ENCODE data around the gene PDZD8.
"Not testable (repeated sequence)": the region's sequence is repeated elsewhere in the genome, so short reads cannot be mapped to it uniquely, and the experiment has no call there.

PDZD8 gene

DNA sequence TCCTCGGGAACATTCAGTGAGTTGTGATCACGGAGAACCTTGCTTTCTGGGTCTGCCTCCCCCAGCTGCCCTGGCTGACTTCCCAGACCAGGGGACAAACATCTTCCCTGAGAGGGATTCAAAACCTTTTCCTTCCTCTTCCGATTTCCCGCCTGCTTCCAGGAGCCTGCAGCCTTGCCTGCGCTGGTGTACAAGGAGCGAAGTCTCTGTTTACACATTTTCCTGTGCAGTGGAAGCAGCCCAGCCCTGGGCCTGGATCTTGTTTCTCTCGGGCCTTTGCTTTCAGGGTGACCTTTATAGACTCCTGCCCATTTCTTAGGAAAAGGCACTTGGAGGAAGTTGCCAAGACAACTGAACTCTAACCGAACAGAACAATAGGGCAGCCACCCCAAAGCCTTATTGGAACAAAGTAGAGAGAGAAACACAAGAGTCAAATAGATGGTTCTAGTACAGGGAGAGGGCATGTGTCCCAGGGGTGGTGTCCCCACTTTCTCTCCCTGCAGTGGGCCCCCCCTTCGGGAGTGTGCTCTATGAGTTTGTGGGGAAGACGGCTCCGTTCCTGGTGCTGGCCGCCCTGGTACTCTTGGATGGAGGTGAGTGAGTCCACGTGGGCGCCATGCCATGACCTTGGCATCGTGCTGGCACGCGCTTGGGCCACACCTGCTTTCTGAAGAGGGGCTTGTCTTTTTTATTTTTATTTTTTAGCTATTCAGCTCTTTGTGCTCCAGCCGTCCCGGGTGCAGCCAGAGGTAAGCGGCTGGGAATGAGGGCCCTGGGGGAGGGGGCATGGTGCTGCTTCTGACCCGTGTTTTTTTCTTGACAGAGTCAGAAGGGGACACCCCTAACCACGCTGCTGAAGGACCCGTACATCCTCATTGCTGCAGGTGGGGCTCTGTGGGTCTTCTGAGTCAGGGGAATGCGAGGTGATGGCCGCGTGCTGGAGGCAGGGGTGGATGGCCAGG is 120.2 kb downstream of the PDZD8 start:
- DNase-seq (ENCODE audit: low spot score): no peak

DNA sequence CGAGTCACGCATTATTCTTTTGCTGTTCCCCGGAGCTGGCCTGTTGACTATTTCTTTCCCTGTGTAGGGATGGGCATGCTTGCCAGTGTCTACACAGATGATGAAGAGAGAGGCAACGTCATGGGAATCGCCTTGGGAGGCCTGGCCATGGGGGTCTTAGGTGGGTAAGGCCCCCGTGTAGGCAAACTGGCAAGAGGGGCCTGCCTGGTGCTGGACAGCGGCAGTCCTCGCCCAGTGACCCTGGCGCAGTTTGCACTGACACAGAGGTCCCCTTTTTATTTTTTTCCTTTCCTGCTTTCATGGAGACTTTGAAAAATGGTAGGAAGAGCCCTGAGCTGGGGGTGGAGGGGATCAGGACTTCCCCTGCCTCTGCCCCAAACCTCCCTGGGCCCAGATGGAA is 120.9 kb downstream of the PDZD8 start:
- DNase-seq (ENCODE audit: low spot score): no peak

DNA sequence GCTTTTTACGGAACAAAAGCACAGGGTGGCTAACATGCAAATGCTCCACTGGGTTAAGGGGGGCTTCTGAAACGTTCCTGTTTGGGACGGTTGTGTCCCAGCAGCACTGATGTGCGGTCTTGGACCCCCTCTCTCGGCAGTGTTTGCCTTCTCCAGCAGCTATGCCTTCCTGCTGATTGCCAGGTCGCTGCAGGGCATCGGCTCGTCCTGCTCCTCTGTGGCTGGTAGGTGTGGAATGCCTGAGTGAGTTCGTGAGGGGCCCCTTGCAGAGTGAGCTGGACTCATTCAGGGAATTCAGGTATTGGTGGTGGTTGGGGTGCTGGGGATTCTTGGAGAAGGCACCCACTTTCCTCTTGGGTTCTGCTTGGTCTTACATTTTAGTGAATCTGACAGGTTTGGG is 121.3 kb downstream of the PDZD8 start:
- no peak for DNase-seq (ENCODE audit: low spot score)

DNA sequence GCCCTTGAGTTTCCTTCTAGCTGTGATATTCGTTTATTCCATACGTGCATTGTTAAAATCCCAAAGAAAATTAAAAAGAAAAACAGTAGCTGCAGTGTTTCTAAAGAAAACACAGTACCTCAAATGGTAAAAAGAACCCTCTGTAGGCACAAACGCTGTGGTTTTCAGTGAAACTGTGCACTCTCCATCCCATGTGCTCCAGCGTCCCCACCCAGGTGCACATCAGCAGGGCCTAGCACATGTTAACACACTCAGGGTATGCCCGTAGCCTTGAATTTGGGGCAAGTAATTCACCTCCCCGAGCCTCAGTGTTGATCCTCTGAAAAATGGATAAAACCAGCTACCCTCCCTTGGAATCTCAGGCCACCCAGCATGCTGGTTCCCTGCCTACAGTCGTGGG is 124.8 kb downstream of the PDZD8 start:
- no peak for DNase-seq (ENCODE audit: low spot score)

DNA sequence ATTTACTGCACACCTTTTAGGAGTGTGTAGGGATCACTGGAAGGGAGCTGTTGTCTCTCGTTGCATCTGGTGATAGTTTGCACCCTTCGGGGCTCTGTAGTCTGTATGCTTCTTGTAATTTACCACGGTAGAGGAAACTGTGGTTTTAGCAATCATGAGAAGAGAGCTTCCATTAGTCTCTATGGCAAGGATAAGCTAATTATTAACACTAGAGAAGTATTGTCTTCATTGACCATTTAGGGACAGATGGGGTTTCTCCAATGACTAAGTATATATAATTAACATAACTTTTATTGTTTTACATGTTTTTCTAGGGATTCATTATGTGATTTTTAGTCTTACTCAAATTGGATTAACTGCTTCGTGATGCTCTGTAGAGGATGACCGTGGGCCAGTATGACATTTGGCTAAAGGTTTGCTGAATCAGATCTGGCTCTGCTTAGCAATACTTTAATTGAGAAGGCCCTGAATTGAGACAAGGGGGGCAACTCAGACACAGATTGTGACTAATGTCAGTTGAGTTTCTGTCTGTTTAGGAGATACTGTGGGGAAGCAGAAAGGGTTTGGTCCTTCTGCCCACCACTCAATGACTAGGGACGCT is 125.6 kb downstream of the PDZD8 start:
- DNase-seq (ENCODE audit: low spot score): no peak

DNA sequence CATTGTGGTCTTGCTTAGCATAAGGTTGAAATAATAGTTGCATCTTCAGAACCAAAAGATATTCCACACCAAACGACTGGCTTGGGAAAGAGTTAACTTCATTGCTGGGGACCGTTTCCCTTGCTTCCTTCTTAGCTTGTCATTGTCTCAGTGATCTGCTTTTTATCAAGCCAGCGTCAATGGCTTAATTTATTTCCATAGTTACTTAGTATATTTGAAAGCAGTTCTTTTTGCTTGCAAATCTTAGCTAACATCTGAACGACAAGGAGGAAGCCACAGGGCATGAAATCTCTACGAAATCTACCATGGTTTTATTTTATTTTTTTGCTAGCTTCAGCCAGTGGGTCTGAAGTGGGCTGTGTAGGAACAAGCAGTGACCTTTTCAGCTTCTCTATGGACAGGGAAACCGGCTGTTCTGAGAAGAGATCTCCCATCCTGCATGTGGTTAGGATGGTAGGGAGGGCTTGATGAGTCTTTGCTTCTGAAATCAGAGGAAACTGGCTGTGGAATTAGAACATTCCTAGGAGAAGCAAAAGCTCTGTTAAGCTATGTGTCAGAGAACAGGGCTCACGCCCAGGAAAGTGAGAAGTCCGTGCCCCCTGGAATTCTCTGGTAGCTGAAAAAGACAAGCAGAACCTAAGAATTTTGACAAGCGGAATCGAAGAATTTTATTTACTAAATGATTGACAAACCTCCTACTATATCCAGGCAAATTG is 126.3 kb downstream of the PDZD8 start:
- no peak for DNase-seq (ENCODE audit: low spot score)

DNA sequence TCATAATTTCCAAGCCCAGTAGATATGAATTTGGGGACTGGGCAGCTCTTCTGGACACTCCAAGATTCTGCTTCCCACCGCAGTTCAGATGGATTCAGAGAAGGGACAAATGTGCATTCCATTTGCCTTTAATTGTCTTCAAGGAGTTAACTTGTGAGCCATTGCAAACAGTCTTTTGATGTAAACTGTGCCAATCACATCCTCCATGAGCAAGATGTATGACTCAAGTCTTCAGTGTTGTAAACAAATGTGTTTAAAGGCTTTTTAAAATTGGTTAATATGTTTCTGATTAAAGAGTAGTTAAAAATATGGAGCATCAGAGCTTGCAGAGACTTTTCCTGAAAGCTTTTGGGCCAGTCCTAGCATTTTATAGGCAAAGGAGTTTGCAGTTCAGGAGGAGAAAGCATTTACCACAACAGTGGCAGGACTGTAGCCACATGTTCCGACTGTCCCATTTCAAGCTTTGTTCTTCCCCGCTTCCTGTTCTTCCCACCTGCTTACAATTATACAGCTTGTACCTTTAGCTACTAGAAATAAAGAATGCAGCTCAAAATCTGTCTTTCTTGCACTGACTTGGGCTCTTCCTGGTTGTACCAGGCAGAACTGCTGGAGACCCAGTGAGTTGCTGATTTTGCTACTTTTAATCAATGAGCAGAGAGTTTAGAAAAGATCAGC is 128.1 kb downstream of the PDZD8 start:
- no peak for DNase-seq (ENCODE audit: low spot score)

DNA sequence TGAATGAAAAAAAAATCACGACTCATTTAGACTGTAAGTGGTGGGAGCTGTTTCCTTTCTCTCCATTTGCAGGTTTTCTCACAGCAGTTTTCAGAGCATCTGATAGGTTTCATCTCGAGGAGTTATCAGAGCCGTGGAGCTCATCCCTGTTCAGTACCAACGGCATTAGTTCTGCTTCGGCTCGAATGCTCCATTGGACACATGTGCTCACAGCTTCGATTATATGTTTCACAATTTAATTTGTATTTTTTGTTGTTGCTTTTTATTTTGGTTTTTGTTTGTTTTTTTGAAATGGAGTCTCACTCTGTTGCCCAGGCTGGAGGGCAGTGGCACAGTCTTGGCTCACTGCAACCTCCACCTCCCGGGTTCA is 132.8 kb downstream of the PDZD8 start:
- DNase-seq (ENCODE audit: low spot score): no peak

DNA sequence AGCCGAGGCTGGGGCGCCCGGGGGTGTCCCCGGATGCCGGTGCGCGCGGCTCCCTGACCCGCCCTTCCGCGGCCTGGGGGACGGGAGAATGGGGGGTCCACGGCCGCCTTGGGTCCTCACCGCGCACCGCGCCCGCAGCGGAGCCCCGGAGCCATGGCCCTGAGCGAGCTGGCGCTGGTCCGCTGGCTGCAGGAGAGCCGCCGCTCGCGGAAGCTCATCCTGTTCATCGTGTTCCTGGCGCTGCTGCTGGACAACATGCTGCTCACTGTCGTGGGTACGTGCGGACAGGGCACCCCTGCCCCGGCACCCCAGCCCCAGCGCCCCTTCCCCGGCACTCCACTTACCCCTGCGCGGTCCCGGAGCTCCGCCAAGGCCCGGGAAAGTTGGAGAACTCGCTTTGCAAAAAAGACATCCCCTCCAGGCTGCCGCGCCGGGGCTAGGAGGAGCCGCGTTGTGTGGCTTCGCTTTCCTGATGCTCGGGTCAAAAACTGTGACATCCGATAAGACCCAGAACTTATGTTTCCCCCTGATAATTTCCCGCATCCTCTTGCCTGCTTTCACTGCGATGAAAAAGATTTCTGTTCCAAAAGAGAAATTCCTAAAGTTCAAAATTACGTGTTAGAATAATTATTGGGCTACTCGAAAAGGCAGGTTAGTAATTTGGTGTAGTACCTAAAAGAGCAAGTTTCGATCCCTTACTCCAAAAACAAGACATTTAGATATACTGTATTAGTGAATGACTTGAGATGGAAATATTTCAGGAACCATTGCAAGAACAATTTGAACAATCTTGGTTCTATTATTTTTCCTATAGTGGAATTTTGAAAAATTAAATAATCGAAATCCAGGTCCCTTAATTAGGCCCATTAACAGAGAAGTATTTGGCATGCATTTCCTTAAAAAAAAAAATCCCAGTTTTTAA is 133.4 kb downstream of the PDZD8 start:
- DNase-seq (ENCODE audit: low spot score): no peak

DNA sequence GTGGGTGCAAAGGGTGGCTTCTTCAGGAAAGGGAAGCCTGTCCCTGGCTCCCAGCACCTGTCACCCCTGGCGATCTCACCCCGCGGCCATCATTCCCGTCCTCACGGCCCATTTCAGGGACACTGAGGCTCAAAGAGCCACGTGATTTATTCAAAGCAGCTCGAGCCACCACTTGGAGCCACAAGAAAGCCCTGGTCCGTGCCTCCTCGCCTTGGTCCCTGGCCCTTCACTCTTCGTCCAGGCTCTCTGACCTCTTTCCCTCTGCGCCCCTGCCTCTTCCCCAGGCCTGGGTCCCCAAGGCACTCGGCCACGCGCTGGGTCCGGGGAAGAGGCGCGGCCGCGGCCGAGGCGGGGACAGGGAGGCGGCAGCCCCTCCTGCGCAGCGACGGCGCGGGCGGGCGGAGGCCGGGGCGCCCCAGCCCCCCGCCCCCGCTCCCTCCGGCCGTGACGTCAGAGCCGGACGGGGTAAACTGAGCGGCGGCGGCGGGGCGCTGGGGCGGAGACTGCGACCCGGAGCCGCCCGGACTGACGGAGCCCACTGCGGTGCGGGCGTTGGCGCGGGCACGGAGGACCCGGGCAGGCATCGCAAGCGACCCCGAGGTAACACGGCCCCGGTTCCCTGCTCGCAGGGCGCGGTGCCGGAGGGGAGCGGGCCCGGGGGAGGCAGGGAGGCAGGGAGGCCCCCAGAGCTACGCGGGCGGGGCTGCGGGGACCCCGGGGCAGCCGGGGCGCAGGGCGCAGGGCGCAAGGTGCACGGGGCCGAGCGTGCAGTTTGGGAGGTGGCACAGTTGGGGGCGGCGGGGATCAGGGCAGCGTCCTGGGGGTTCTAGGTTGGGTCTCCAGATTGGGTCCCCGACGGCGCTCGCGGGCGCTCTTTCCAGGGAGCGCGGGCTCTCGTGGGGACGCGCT is 134.4 kb downstream of the PDZD8 start, which contains the start of gene SLC18A2:
Gene SLC18A2 (plus strand): TSS at position 494 of the 909 bp plus-strand sequence. CDS start 580 bp downstream, outside the sequence.
- no peak for DNase-seq (ENCODE audit: low spot score)

DNA sequence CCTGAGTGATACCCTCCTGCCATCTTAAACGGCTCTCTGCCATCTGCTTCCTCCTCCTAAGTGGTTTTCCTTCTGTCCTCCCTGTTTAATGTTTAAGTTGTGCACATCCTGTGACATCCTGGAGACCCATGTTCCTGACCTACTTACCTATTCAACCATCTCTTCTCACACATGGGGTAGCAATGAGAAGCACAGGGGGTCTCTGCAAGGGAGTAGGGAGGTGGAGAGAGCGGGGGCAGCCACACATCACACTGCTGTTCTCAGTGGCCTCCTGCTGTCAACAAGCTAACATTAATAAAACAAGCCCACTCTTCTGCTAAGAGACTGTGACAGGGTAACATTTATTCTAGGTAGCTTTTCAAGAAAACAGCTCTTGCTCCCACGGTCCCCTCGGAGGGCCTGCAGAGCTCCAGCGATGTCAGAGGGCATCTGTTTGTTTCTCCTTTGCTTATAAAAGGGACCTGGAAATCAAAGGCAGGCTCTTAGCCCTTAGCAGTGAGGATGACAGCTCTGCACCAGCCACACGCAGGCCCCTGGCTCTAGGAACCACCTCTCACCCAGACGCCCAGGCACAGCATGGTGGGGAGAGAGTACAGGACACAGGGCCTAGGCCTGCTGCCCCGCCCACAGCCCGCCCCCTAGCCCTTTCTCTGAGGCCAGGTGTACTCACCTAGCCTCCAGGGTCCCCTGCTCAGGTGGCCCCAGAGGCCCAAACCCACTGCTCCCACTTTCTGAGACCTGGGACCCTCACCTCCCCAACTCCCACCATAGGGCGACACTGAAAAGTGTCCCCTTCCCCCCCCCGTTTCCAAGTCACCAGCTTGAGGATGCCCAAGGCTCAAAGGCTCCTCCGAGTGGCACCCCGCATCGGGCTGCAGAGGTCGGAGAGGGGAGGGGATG is 135.3 kb downstream of the PDZD8 start:
- no peak for DNase-seq (ENCODE audit: low spot score)

DNA sequence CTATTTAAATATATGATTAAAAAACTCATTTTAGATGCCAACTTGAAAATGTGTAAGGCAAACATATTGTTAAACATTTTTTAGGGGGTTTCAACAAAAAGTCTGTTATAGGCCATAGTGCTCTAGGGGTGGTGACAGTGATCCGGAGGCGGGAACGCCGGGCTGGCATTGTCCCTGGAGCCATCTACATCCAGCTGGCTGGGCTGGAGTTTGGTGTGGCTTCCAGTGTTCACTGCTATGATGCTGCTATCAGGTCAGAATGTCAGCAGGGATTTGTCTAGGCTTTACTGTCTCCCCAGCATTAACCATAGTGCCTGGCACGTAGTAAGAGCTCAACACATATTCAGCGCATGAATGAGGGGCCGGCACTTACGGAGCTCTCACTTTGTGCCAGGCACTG is 136.2 kb downstream of the PDZD8 start:
- no peak for DNase-seq (ENCODE audit: low spot score)

DNA sequence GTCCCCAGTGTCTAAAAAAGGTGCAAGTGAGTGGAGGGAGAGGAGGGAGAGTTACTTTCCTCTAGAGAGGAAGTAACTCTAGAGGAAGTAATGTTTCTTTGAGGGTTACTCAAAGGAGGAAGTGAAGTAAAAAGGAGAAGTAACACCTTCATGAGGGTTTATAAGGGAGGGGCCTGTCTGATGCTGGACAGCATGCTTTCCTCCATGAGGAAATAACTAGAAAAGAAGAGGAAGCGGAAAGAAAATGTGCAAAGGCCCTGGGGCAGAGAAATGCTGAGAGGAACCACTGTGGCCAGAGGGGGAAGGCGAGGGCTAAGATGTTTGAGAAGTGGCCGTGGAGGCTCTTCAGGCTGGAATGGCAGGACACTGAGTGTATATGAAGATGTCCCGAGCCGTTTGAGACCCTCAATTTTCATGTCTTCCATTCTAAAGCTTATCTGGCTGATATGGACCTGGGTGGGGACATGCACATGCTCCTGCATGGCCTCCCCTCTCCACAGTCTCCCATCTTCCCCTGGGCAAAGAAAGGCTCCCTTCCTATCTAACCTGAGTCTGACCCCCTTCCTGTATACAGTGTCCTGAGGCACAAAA is 137.7 kb downstream of the PDZD8 start:
- DNase-seq (ENCODE audit: low spot score): no peak

DNA sequence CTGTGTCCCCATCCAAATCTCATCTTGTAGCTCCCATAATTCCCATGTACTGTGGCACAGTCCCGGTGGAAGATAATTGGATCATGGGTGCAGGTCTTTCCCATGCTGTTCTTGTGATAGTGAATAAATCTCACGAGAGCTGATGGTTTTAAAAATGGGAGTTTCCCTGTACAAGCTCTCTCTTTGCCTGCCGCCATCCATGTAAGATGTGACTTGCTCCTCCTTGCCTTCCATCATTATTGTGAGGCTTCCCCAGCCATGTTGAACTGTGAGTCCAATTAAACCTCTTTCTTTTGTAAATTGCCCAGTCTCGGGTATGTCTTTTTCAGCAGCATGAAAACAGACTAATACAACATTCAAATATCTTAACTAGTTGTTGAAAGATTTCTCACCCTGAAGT is 145.1 kb downstream of the PDZD8 start:
- DNase-seq (ENCODE audit: low spot score): not testable (repeated sequence)

DNA sequence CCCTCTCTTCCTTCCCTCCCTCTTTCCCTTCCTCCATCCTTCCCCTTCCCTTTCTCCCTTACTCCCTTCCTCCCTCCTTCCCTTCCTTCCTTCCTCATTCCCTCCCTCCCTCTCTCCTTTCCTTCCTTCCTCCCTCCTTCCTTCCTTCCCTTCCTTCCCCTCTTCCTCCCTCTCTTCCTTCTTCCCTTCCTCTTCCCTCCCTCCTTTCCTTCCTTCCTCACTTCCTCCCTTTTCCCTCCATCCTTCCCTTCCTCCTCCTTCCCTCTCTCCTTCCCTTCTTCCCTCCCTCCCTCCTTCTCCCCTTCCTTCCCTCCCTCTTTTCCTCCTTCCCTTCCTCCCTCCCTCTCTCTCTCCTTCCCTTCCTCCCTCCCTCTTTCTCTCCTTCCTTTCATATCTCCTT is 147.0 kb downstream of the PDZD8 start:
- no peak for DNase-seq (ENCODE audit: low spot score)
